Glomerular visceral epithelial cell (primary cell): ENCODE results near the gene ST8SIA6.
"Not testable (repeated sequence)": the region's sequence is repeated elsewhere in the genome, so short reads cannot be mapped to it uniquely, and the experiment has no call there.

Experiments used
- DNase-seq: peaks from one replicate; pipeline ENCODE4 v3.0.0-alpha.2; 2016; ENCODE audit errors: extremely low spot score

The ST8SIA6 gene

DNA sequence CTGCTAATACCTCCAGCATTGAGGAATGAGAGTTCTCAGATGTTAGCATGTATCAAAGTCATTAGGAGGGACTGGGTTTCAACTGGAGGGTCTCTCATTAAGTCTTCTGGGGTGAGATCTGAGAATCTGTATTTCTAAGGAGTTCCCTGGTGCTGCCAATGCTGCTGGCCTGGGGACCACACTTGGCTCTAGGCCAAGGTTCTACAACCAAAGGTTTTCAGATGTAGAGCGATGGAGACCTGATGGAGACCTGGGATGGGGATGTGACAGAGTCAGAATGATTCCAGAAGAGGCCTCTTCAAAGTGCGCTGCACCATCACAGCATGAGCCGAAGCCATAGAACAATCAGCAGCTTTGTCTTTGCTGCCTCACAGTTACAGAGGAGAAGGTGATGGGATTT is 27.2 kb downstream of the ST8SIA6 start:
- no peak for DNase-seq

- DNase-seq, result no peak
Observed at GRCh38 chr10:17426263-17426750, 28.1 kb downstream of the ST8SIA6 start.

GRCh38 chr10:17425584-17426262 is 28.7 kb downstream of the ST8SIA6 start:
- no peak for DNase-seq

DNA sequence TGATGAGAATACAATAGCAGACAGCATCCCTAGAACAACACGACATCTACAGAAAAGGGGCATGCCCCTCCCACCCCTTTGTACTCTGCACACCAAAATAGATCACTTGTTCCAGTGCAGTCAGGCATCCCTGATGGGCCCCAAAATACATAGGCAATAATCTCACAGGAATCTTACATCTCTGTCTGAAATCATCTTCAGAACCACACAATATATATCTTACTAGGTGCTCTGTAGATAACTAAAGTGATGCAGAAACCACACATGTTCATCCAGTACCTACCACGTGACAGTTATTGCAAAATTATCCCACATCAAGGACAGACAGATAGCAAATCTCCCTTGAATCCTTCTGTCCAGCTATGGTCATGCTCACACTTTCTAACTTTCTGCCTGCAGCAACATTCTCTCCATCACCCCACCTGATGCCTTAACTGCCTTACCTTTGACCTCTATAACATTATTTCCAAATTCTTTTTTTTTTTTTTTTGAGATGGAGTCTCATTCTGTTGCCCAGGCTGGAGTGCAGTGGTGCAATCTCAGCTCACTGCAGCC is 30.7 kb downstream of the ST8SIA6 start:
- no peak for DNase-seq

DNA sequence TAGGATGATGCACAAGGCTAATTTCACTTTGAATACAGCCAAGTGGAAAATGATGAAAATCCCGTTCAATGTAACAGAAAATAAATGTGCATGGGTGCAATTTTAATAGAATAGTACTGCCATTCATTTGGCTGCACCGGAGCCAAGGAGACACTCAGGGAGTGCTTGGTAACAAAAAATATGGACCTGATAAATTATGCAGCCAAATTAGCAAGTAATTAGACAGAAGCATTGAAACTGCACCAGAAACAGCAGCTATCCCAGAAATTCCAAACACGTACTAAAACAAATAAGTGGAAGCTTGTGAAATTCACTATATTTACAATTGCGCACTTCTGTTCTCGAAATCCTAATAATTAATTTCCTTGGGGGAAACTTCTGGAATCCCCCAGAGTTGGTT is 31.5 kb downstream of the ST8SIA6 start:
- DNase-seq, result no peak

DNA sequence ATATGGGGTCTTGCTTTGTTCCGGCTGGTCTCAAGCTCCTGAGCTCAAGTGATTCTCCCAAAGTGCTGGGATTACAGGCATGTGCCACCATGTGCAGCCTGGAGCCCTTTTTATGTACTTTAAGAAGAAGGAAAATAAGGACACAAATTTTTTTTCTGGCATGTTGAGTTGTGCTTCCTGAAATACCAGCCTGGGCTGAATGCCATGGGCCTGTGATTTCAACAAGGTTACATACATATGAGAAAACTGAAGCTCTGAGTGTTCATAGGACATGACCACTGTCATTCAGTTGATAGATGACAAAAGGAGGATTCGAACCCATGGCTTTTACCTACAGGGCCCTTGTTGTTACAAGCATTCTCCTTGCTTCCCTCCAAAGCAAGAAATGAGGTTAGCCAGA is 36.1 kb downstream of the ST8SIA6 start:
- DNase-seq, result no peak

DNA sequence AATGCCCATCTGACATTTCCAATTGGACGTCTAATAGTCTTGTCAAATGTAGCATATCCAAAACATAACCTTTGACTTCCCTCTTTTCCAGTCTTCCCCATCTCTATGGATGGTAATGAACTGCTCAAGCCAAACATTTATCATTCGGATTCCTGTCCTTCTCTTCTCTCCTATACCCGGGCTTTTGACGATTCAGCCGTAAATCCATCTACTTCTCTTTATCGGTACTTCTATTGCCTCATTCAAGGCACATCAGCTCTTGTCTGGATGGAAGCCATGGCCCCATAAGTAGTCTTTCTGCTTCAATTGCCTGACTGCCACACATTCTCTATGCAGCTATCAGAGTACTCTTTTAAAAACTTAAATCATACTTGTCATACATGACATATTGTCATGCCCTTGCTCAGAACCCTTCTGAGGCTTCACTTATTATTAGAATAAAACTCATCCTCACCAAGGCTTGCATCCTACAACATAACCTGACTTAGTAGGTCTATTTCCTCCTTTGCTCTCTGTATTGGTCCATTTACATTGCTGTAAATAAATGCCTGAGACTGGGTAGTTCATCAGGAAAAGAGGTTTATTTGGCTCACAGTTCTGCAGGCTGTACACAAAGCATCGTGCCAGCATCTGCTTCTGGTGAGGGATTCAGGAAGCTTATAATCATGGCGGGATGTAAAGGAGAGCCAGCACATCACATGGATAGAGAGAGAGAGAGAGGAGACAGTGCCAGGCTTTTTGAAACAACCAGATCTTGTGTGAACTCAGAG is 37.8 kb downstream of the ST8SIA6 start:
- DNase-seq, result no peak

DNA sequence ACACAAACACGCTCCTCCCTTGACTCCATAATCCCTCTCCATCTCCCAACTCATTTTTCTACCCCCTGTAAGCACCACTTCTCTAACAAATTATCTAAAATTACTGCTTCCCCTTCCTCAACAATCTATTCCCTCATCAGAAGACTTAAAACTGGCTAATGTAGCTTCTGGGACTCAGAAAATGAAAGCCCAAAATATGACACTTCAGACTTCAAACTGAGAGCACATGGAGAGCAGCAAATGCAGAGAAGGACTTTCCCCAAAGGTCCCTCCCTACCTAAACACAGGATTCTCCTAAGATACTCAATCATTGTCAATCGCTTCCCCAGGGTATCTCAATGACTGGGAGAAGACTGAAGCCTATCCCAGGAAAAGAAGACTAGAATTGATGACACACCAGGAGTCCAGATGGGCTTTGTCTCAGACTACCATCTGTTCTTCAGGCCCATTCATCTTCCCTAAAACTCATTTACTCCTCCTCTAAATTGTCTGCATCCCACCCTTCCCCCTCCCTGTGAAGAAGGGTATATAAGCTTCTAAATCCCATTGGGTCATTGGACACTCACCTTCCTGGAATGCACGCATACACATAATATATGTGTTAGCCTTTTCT is 39.2 kb downstream of the ST8SIA6 start:
- DNase-seq, result no peak

GRCh38 chr10:17414484-17414883 is 39.9 kb downstream of the ST8SIA6 start:
- no peak for DNase-seq

DNA sequence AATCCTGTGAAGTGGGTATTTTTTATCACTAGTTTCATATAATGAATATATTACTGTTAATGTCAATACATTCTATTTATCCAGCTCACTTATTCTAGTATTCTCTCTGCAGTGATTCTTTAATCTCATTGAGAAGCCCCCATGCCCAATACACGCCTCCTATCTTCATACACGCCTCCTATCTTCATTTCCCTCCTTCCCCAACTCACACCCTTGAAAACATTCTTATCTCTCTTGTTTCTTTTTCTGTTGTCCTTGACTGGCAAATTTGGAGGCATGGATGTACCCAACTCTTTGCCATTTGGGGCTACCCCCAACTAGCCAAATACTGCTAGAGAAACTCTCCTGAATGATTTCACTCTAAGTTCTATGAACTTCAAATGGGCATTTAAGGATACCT is 40.5 kb downstream of the ST8SIA6 start:
- DNase-seq, result no peak

GRCh38 chr10:17412323-17412722 is 42.1 kb downstream of the ST8SIA6 start:
- no peak for DNase-seq

GRCh38 chr10:17410907-17411306 is 43.5 kb downstream of the ST8SIA6 start:
- no peak for DNase-seq

- no peak for DNase-seq
Observed at GRCh38 chr10:17409170-17409733, 45.1 kb downstream of the ST8SIA6 start.

- no peak for DNase-seq
Observed at GRCh38 chr10:17407047-17407446, 47.3 kb downstream of the ST8SIA6 start.

GRCh38 chr10:17406036-17406834 is 48.2 kb downstream of the ST8SIA6 start:
- DNase-seq, result no peak

GRCh38 chr10:17403161-17403560 is 51.2 kb downstream of the ST8SIA6 start:
- DNase-seq, result no peak

DNA sequence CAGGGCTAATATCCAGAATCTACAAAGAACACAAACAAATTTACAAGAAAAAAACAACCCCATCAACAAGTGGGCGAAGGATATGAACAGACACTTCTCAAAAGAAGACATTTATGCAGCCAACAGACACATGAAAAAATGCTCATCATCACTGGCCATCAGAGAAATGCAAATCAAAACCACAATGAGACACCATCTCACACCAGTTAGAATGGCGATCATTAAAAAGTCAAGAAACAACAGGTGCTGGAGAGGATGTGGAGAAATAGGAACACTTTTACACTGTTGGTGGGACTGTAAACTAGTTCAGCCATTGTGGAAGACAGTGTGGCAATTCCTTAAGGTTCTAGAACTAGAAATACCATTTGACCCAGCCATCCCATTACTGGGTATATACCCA is 52.4 kb downstream of the ST8SIA6 start:
- DNase-seq, result not testable (repeated sequence)

GRCh38 chr10:17396004-17396403 is 58.4 kb downstream of the ST8SIA6 start:
- no peak for DNase-seq

DNA sequence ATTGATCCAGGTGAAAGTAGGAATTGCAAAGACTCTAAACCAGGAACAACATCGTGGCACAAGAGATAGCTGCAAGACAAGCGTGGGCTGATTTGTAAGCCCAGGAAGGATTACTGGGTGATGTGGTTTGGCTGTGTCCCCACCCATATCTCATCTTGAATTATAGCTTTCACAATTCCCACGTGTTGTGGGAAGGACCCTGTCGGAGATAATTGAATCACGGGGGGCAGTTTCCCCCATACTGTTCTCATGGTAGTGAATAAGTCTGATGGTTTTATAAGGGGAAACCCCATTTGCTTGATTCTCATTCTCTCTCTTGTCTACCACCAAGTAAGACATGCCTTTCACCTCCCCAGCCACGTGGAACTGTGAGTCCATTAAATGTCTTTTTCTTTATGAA is 59.5 kb downstream of the ST8SIA6 start:
- DNase-seq, result no peak

DNA sequence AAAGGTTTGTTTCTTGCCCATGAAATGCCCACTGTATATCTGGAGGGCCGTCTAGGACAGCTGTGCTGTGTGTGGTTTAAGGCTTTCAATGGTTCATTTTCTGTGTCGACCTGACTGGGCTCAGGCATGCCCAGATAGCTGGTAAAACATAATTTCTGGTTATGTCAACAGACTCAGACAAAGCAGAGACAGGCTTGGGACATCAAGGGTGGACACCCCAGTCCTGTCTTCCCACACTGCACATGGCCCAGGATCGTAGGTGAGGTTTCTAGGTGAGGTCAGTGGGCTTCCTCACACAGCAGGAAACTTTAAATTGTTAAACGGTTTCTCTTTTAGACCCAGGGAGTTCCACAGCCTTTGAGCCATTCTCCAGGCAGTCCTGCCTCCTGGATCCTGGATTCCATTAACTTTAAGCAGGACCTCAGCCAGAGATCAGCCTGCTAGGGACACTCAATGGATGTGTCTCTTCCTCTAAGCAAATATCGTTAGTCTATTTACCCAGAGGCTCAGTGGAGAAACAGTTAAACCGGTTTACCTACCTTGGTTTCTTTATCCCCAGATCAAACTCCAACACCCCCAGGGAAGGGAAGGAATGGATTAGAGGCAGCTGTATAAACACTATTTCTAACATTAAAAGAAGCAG is 66.4 kb downstream of the ST8SIA6 start:
- no peak for DNase-seq

- DNase-seq, result no peak
Observed at GRCh38 chr10:17386616-17387075, 67.7 kb downstream of the ST8SIA6 start.
